GM12878 (cell line): ENCODE measurements around the gene DIDO1. TPM values are rescaled to one million over a fixed set of nuclear protein-coding genes. Genes with fewer than 3 reads are reported as not detected.

Experiments
- ATAC-seq: fragments of 200-7000 bp; cut with Tn5 transposase; 3 replicates; pipeline ENCODE4 v1.9.1; 2020; ENCODE audit warnings: mild to moderate bottlenecking, moderate library complexity
- BruUV-seq: library from RNA; stranded (reverse); fragments of 400-500 nt; replicated peaks from 2 replicates; lab custom pipeline; 2021; lab: Mats Ljungman, UMichigan
- CTCF ChIA-PET: fragments of 300-600 bp; sonication (Branson Sonifier 250); formaldehyde crosslinking; extraction: SDS; loops from one replicate; lab custom pipeline; 2021; ENCODE audit warnings: inconsistent platforms; lab: Yijun Ruan, JAX
- POLR2A ChIA-PET: fragments of 350-600 bp; formaldehyde crosslinking; extraction: SDS; loops from one replicate; lab custom pipeline; 2021; ENCODE audit warnings: inconsistent platforms; lab: Charles Lee
- RAD21 ChIA-PET: fragments of 300-600 bp; sonication (Branson Sonifier 250); formaldehyde crosslinking; loops from one replicate; lab custom pipeline; 2023; ENCODE audit warnings: antibody characterized with exemption; ENCODE audit not compliant: unreplicated experiment; lab: Charles Lee
- SMC1A ChIA-PET: fragments of 300-600 bp; sonication (Branson Sonifier 250); formaldehyde crosslinking; loops from one replicate; lab custom pipeline; 2023; ENCODE audit not compliant: unreplicated experiment, uncharacterized antibody; lab: Charles Lee
- DNase-seq: peaks from one replicate; pipeline ENCODE4 v3.0.0-alpha.2; 2011; ENCODE audit warnings: low read depth, low spot score
- FAIRE-seq: peaks from 3 replicates; lab custom pipeline; 2011; peaks lifted over from hg19 to GRCh38; lab: Jason Lieb, UNC
- H2AFZ ChIP-seq: 2 replicates; pipeline ENCODE4 v1.6.0; 2011; ENCODE audit warnings: low read depth, low read length, control low read depth; ENCODE audit not compliant: control insufficient read depth
- H3K27ac ChIP-seq: 2 replicates; pipeline ENCODE4 v1.5.1; 2011; ENCODE audit warnings: control low read depth; ENCODE audit not compliant: control insufficient read depth, insufficient read depth
- H3K27me3 ChIP-seq, 2 experiments: replicated peaks in 1 of 2; 2 replicates each; pipeline versions ENCODE4 v1.6.0 to v1.6.1; 2011; ENCODE audit warnings: low read length in 1 of 2; ENCODE audit not compliant: control insufficient read depth in 2 of 2, insufficient read depth in 2 of 2
- H3K36me3 ChIP-seq, 2 experiments: 2 replicates each; pipeline ENCODE4 v1.5.1; 2011; ENCODE audit warnings: low read length in 1 of 2; ENCODE audit not compliant: control insufficient read depth in 2 of 2, insufficient read depth in 2 of 2
- H3K4me1 ChIP-seq: 2 replicates; pipeline ENCODE4 v1.6.1; 2011; ENCODE audit warnings: mild to moderate bottlenecking, low read length, moderate library complexity, mixed read lengths; ENCODE audit not compliant: control insufficient read depth, insufficient read depth
- H3K4me2 ChIP-seq: 2 replicates; pipeline ENCODE4 v1.6.0; 2011; ENCODE audit warnings: control low read depth; ENCODE audit not compliant: control insufficient read depth, insufficient read depth
- H3K4me3 ChIP-seq: fragments of 200-600 bp; sonication (generic); 2 replicates; pipeline ENCODE4 v1.5.1; 2016
- H3K79me2 ChIP-seq: 2 replicates; pipeline ENCODE4 v1.6.0; 2011; ENCODE audit warnings: low read length; ENCODE audit not compliant: control insufficient read depth, insufficient read depth
- H3K9ac ChIP-seq: 2 replicates; pipeline ENCODE4 v1.8.0; 2011; ENCODE audit warnings: low read length, control low read depth, mixed read lengths; ENCODE audit not compliant: control insufficient read depth, insufficient read depth
- H3K9me3 ChIP-seq: replicated peaks from 3 replicates; pipeline ENCODE4 v1.5.1; 2011; ENCODE audit warnings: mild to moderate bottlenecking, low read length; ENCODE audit not compliant: control insufficient read depth, insufficient read depth
- H4K20me1 ChIP-seq: 2 replicates; pipeline ENCODE4 v1.6.0; 2011; ENCODE audit not compliant: control insufficient read depth, insufficient read depth
- ATF3 ChIP-seq: IDR thresholded peaks from 2 replicates; pipeline ENCODE4 v1.6.1; 2011; ENCODE audit warnings: low read depth, mild to moderate bottlenecking, low read length, moderate library complexity, borderline replicate concordance; ENCODE audit errors: extremely low read depth
- BRCA1 ChIP-seq: IDR thresholded peaks from 2 replicates; pipeline ENCODE4 v1.6.1; 2011; ENCODE audit warnings: low read depth, low read length, improper control_type of control experiment
- MYB ChIP-seq: fragments of 150-350 bp; IDR thresholded peaks from 2 replicates; pipeline ENCODE4 v1.6.1; 2014; ENCODE audit warnings: mild to moderate bottlenecking, low read depth, low read length, borderline replicate concordance
- MYC ChIP-seq: IDR thresholded peaks from 2 replicates; pipeline ENCODE4 v1.6.1; 2011; ENCODE audit warnings: mild to moderate bottlenecking, low read length, moderate library complexity, inconsistent platforms; ENCODE audit not compliant: insufficient read depth, insufficient replicate concordance, insufficient read length, severe bottlenecking
- NFXL1 ChIP-seq: fragments of 450-650 bp; IDR thresholded peaks from 2 replicates; pipeline ENCODE4 v1.6.1; 2017; ENCODE audit warnings: antibody characterized with exemption, mild to moderate bottlenecking, borderline replicate concordance
- NR2F1 ChIP-seq: fragments of 450-650 bp; conservative IDR thresholded peaks from 2 replicates; pipeline ENCODE4 v1.6.1; 2017; ENCODE audit warnings: mild to moderate bottlenecking
- PBX3 ChIP-seq: IDR thresholded peaks from 2 replicates; pipeline ENCODE4 v1.6.1; 2011; ENCODE audit warnings: mild to moderate bottlenecking, low read depth, low read length, moderate library complexity; ENCODE audit not compliant: insufficient replicate concordance
- POLR2AphosphoS2 ChIP-seq: IDR thresholded peaks from 2 replicates; pipeline ENCODE4 v1.6.1; 2011; ENCODE audit warnings: low read depth, mild to moderate bottlenecking, low read length, improper control_type of control experiment, moderate library complexity
- RFX5 ChIP-seq: IDR thresholded peaks from 2 replicates; pipeline ENCODE4 v1.6.1; 2011; ENCODE audit warnings: low read depth, low read length, improper control_type of control experiment
- SIX5 ChIP-seq: IDR thresholded peaks from 2 replicates; pipeline ENCODE4 v1.6.1; 2011; ENCODE audit warnings: mild to moderate bottlenecking, low read depth, low read length, moderate library complexity; ENCODE audit not compliant: severe bottlenecking
- SMAD1 ChIP-seq: fragments of 450-650 bp; IDR thresholded peaks from 2 replicates; pipeline ENCODE4 v1.6.1; 2018; ENCODE audit warnings: mild to moderate bottlenecking, low read depth; ENCODE audit not compliant: partially characterized antibody
- TARDBP ChIP-seq: IDR thresholded peaks from 2 replicates; pipeline ENCODE4 v1.6.1; 2016; ENCODE audit warnings: borderline replicate concordance
- ZNF274 ChIP-seq: IDR thresholded peaks from one replicate; pipeline ENCODE4 v1.8.0; 2011; ENCODE audit not compliant: insufficient read length, insufficient read depth
- WGBS: methylation state at CpG from one replicate; pipeline ENCODE4 v1.1.6; 2016; ENCODE audit warnings: low lambda C conversion rate; ENCODE audit not compliant: insufficient replicate concordance, insufficient coverage; ENCODE audit errors: missing lambda C conversion rate; 5-methylcytosine and 5-hydroxymethylcytosine counted together
- in situ Hi-C: fragments of 300-500 bp; cut with MboI; formaldehyde crosslinking; loops from 9 replicates; pipeline ENCODE4 v1.14.3; 2018; ENCODE audit warnings: mixed read lengths
- intact Hi-C: fragments of 100-400 bp; cut with micrococcal nuclease; formaldehyde crosslinking; loops from one replicate; pipeline ENCODE4 v1.14.2; 2022; ENCODE audit not compliant: unreplicated experiment
- polyA plus RNA-seq, 11 experiments: library from polyadenylated mRNA; depleted of rRNA in 4 of 11; unstranded in 6 of 11; stranded (reverse) in 5 of 11; fragments of >200 nt; fragmentation: Nextera tagmentation in 4 of 11; fragmentation: Illumina TruSeq in 1 of 11; extraction: Ambion mirVana in 4 of 11; extraction: Trizol in 1 of 11; gene quantifications; 1 replicate in 1 of 11; 2 replicates in 10 of 11; pipeline versions ENCODE4 v1.2.1 to v1.2.3, GENCODE V29; 2011 to 2016; ENCODE audit warnings: inconsistent platforms in 2 of 11, missing spikeins in 2 of 11, low read depth in 1 of 11
- total RNA-seq, 4 experiments: library from RNA; depleted of rRNA in 3 of 4; stranded (reverse); fragments of >200 nt in 3 of 4; fragmentation: Illumina TruSeq in 1 of 4; extraction: Trizol in 1 of 4; gene quantifications; 2 replicates each; pipeline versions ENCODE4 v1.2.1 to v1.2.3, GENCODE V29; 2013 to 2021
- TF ChIP-seq, protein P1 (sequence below): IDR thresholded peaks from 2 replicates; pipeline ENCODE4 v1.6.1; 2012; ENCODE audit warnings: low read depth, low read length, improper control_type of control experiment
- TF ChIP-seq, protein P2 (sequence below): fragments of 450-650 bp; IDR thresholded peaks from 2 replicates; pipeline ENCODE4 v1.6.1; 2016; ENCODE audit warnings: mild to moderate bottlenecking
- TF ChIP-seq, protein P3 (sequence below): IDR thresholded peaks from 2 replicates; pipeline ENCODE4 v1.6.1; 2011; ENCODE audit warnings: low read depth, low read length, improper control_type of control experiment, borderline replicate concordance

Gene DIDO1
- total and polyA plus RNA-seq, 10 of the 15 experiments (the other 5 are each of a cell fraction or from before 2014, with no cell fraction given) = 5.5 to 56.4 (median 38.4) TPM

- no peak for ATAC-seq
- Histone ChIP-seq H3K27ac (no peak overlapping the region), H4K20me1 (no peaks in the 10 kb centered on the region), H2AFZ (no peak overlapping the region), H3K4me1 (no peaks in the 10 kb centered on the region), H3K79me2 (peaks cover 9% of the 10 kb centered on the region), H3K27me3 (no peaks in the 10 kb centered on the region), H3K9ac (no peak overlapping the region), H3K9me3 (peaks cover 3% of the 10 kb centered on the region; the same call in 2 of the 3 replicates), H3K36me3 (peaks cover 24 to 41% of the 10 kb centered on the region in 2 experiments), H3K4me3 (no peak overlapping the region), H3K4me2 (no peak overlapping the region)
- in situ Hi-C loops (no loop called here), intact Hi-C loops (no loop called here)
- ChIA-PET RAD21 (interaction anchor here (0.7 kb wide), 1 partner anchor 65 kb away, joined by 3 read pairs; no protein-coding TSS in a partner anchor), POLR2A (interaction anchor here (0.6 to 1.1 kb wide), 4 partner anchors 10 to 690 kb away, joined by 3 to 5 read pairs (median 4); partner anchors contain the start of gene GID8), CTCF (no interaction called here), SMC1A (interaction anchor here (0.8 to 1.3 kb wide), 2 partner anchors 13 to 23 kb away, joined by 3 to 5 read pairs; no protein-coding TSS in a partner anchor)
- FAIRE-seq = no peak
- 95% methylated on average over 17 of the region's 17 CpGs for WGBS
- no TSS peak for BruUV-seq
- no peak for DNase-seq
- TF ChIP-seq, protein P1, sequence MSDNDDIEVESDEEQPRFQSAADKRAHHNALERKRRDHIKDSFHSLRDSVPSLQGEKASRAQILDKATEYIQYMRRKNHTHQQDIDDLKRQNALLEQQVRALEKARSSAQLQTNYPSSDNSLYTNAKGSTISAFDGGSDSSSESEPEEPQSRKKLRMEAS = no peak
- no peak for TF ChIP-seq MYC
- no peak for TF ChIP-seq PBX3
- no peak for TF ChIP-seq ATF3
- TF ChIP-seq SMAD1 = no peak
- no peak for TF ChIP-seq NR2F1
- TF ChIP-seq MYB = no peak
- TF ChIP-seq, protein P2, sequence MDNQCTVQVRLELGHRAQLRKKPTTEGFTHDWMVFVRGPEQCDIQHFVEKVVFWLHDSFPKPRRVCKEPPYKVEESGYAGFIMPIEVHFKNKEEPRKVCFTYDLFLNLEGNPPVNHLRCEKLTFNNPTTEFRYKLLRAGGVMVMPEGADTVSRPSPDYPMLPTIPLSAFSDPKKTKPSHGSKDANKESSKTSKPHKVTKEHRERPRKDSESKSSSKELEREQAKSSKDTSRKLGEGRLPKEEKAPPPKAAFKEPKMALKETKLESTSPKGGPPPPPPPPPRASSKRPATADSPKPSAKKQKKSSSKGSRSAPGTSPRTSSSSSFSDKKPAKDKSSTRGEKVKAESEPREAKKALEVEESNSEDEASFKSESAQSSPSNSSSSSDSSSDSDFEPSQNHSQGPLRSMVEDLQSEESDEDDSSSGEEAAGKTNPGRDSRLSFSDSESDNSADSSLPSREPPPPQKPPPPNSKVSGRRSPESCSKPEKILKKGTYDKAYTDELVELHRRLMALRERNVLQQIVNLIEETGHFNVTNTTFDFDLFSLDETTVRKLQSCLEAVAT = no peak
- TF ChIP-seq, protein P3, sequence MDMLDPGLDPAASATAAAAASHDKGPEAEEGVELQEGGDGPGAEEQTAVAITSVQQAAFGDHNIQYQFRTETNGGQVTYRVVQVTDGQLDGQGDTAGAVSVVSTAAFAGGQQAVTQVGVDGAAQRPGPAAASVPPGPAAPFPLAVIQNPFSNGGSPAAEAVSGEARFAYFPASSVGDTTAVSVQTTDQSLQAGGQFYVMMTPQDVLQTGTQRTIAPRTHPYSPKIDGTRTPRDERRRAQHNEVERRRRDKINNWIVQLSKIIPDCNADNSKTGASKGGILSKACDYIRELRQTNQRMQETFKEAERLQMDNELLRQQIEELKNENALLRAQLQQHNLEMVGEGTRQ = no peak
- TF ChIP-seq NFXL1 = no peak
- no peak for TF ChIP-seq TARDBP
- no peak for TF ChIP-seq POLR2AphosphoS2
- no peak for TF ChIP-seq RFX5
- TF ChIP-seq SIX5 = no peak
- no peak for TF ChIP-seq ZNF274
- no peak for TF ChIP-seq BRCA1
Measured at GRCh38 chr20:62947532-62948300, 21.4 kb upstream of the DIDO1 start.
